Measurements from ENCODE around the gene RPS6KA2. TPM values are rescaled to one million over a fixed set of nuclear protein-coding genes. Genes with fewer than 3 reads are reported as not detected.

RPS6KA2 gene
- total and polyA plus RNA-seq, 7 experiments from 2014 or later = 4.5 to 17.1 (median 6.6) TPM

- H3K9me3 ChIP-seq (ENCODE audit: control insufficient read depth in 2 of 3, low read length in 3 of 3) = no peaks in the 10 kb centered on the region
- H3K4me1 Mint-ChIP-seq = no peaks in the 10 kb centered on the region
- no peak overlapping the region for H3K27ac ChIP-seq (ENCODE audit: low read depth, low read length)
- H3K27me3 ChIP-seq (ENCODE audit: control insufficient read depth in 2 of 2, insufficient read depth in 2 of 2, low read length in 2 of 2) = no peaks in the 10 kb centered on the region
- no peak overlapping the region for H3K4me3 Mint-ChIP-seq
- H3K36me3 Mint-ChIP-seq = no peaks in the 10 kb centered on the region
- intact Hi-C loops (cut with micrococcal nuclease) = no loop called here
- H3K27me3 Mint-ChIP-seq = peaks cover 0 to 4% (median 0%) of the 10 kb centered on the region in 5 donors
- no peaks in the 10 kb centered on the region for H3K9me3 Mint-ChIP-seq
- CTCF ChIA-PET = no interaction called here
- H3K27ac Mint-ChIP-seq = no peak overlapping the region
- DNase-seq (no peak), ATAC-seq (no peak)
- no peaks in the 10 kb centered on the region for H3K36me3 ChIP-seq (ENCODE audit: control insufficient read depth in 2 of 3, insufficient read depth in 3 of 3, low read length in 3 of 3)
- no peaks in the 10 kb centered on the region for H3K4me1 ChIP-seq (ENCODE audit: control insufficient read depth in 2 of 2, insufficient read depth in 2 of 2, low read length in 2 of 2)
- POLR2A ChIA-PET = no interaction called here
- H3K4me3 ChIP-seq (ENCODE audit: low read length) = no peak overlapping the region
Observed at GRCh38 chr6:166650824-166651807, 24.1 kb upstream of the RPS6KA2 start.

- POLR2A ChIA-PET = no interaction called here
Observed at GRCh38 chr6:166650047-166650446, 23.0 kb upstream of the RPS6KA2 start.

GRCh38 chr6:166648846-166649245, 21.8 kb upstream of the RPS6KA2 start:
- ChIA-PET CTCF (no interaction called here), POLR2A (no interaction called here)
- H3K9me3 Mint-ChIP-seq = peaks cover 0 to 8% (median 2%) of the 10 kb centered on the region in 11 donors
- H3K4me3 Mint-ChIP-seq = no peak overlapping the region
- H3K4me1 Mint-ChIP-seq = no peaks in the 10 kb centered on the region
- peaks cover 0 to 5% (median 0%) of the 10 kb centered on the region in 5 donors for H3K27me3 Mint-ChIP-seq
- no peak overlapping the region for H3K4me3 ChIP-seq (ENCODE audit: low read length)
- H3K36me3 Mint-ChIP-seq = no peaks in the 10 kb centered on the region
- no peak overlapping the region for H3K27ac ChIP-seq (ENCODE audit: low read depth, low read length)
- H3K4me1 ChIP-seq (ENCODE audit: control insufficient read depth in 2 of 2, insufficient read depth in 2 of 2, low read length in 2 of 2) = no peaks in the 10 kb centered on the region
- no peaks in the 10 kb centered on the region for H3K36me3 ChIP-seq (ENCODE audit: control insufficient read depth in 2 of 3, insufficient read depth in 3 of 3, low read length in 3 of 3)
- intact Hi-C loops (cut with micrococcal nuclease) = no loop called here
- ATAC-seq (no peak), DNase-seq (no peak)
- H3K9me3 ChIP-seq (ENCODE audit: control insufficient read depth in 2 of 3, low read length in 3 of 3) = peaks cover 0 to 1% (median 0%) of the 10 kb centered on the region in 3 experiments
- H3K27ac Mint-ChIP-seq = no peak overlapping the region
- H3K27me3 ChIP-seq (ENCODE audit: control insufficient read depth in 2 of 2, insufficient read depth in 2 of 2, low read length in 2 of 2) = no peaks in the 10 kb centered on the region

More at GRCh38 chr6:166650047-166650446, 23.0 kb upstream of the RPS6KA2 start:
- CTCF ChIA-PET = interaction anchor here (0.7 kb wide), 1 partner anchor 180 kb away, joined by 3 read pairs; no protein-coding TSS in a partner anchor
- H3K27ac Mint-ChIP-seq = no peak overlapping the region
- intact Hi-C loops (cut with micrococcal nuclease) = no loop called here
- peaks cover 0 to 4% (median 0%) of the 10 kb centered on the region in 5 donors for H3K27me3 Mint-ChIP-seq
- DNase-seq (no peak), ATAC-seq (no peak)
- H3K4me1 Mint-ChIP-seq = no peaks in the 10 kb centered on the region
- H3K27me3 ChIP-seq (ENCODE audit: control insufficient read depth in 2 of 2, insufficient read depth in 2 of 2, low read length in 2 of 2) = no peaks in the 10 kb centered on the region
- H3K4me1 ChIP-seq (ENCODE audit: control insufficient read depth in 2 of 2, insufficient read depth in 2 of 2, low read length in 2 of 2) = no peaks in the 10 kb centered on the region
- H3K27ac ChIP-seq (ENCODE audit: low read depth, low read length) = no peak overlapping the region
- H3K9me3 Mint-ChIP-seq = peaks cover 0 to 3% (median 0%) of the 10 kb centered on the region in 11 donors
- no peaks in the 10 kb centered on the region for H3K9me3 ChIP-seq (ENCODE audit: control insufficient read depth in 2 of 3, low read length in 3 of 3)
- no peak overlapping the region for H3K4me3 Mint-ChIP-seq
- no peaks in the 10 kb centered on the region for H3K36me3 Mint-ChIP-seq
- no peak overlapping the region for H3K4me3 ChIP-seq (ENCODE audit: low read length)
- no peaks in the 10 kb centered on the region for H3K36me3 ChIP-seq (ENCODE audit: control insufficient read depth in 2 of 3, insufficient read depth in 3 of 3, low read length in 3 of 3)

GRCh38 chr6:166647896-166648295, 20.8 kb upstream of the RPS6KA2 start:
- CTCF ChIA-PET = no interaction called here
- Mint-ChIP-seq H3K27ac (no peak overlapping the region), H3K4me1 (no peaks in the 10 kb centered on the region), H3K36me3 (no peaks in the 10 kb centered on the region), H3K9me3 (peaks cover 0 to 17% (median 6%) of the 10 kb centered on the region in 11 donors), H3K4me3 (no peak overlapping the region), H3K27me3 (peaks cover 0 to 9% (median 0%) of the 10 kb centered on the region in 5 donors)
- no peaks in the 10 kb centered on the region for H3K27me3 ChIP-seq (ENCODE audit: control insufficient read depth in 2 of 2, insufficient read depth in 2 of 2, low read length in 2 of 2)
- no peaks in the 10 kb centered on the region for H3K36me3 ChIP-seq (ENCODE audit: control insufficient read depth in 2 of 3, insufficient read depth in 3 of 3, low read length in 3 of 3)
- no peak overlapping the region for H3K4me3 ChIP-seq (ENCODE audit: low read length)
- POLR2A ChIA-PET = no interaction called here
- no peaks in the 10 kb centered on the region for H3K4me1 ChIP-seq (ENCODE audit: control insufficient read depth in 2 of 2, insufficient read depth in 2 of 2, low read length in 2 of 2)
- intact Hi-C loops (cut with micrococcal nuclease) = no loop called here
- DNase-seq = no peak
- peaks cover 0 to 5% (median 0%) of the 10 kb centered on the region in 3 experiments for H3K9me3 ChIP-seq (ENCODE audit: control insufficient read depth in 2 of 3, low read length in 3 of 3)
- no peak for ATAC-seq
- no peak overlapping the region for H3K27ac ChIP-seq (ENCODE audit: low read depth, low read length)

- Mint-ChIP-seq H3K4me3 (no peak overlapping the region), H3K27ac (no peak overlapping the region), H3K9me3 (peaks cover 0 to 27% (median 6%) of the 10 kb centered on the region in 11 donors), H3K27me3 (peaks cover 0 to 14% (median 1%) of the 10 kb centered on the region in 5 donors), H3K36me3 (peaks cover 0 to 3% (median 0%) of the 10 kb centered on the region in 5 donors), H3K4me1 (no peaks in the 10 kb centered on the region)
- Histone ChIP-seq H3K9me3 (ENCODE audit: control insufficient read depth in 2 of 3, low read length in 3 of 3) (peaks cover 0 to 5% (median 0%) of the 10 kb centered on the region in 3 experiments), H3K4me1 (ENCODE audit: control insufficient read depth in 2 of 2, insufficient read depth in 2 of 2, low read length in 2 of 2) (no peaks in the 10 kb centered on the region), H3K4me3 (ENCODE audit: low read length) (no peak overlapping the region), H3K27me3 (ENCODE audit: control insufficient read depth in 2 of 2, insufficient read depth in 2 of 2, low read length in 2 of 2) (no peaks in the 10 kb centered on the region), H3K27ac (ENCODE audit: low read depth, low read length) (no peak overlapping the region), H3K36me3 (ENCODE audit: control insufficient read depth in 2 of 3, insufficient read depth in 3 of 3, low read length in 3 of 3) (no peaks in the 10 kb centered on the region)
- CTCF ChIA-PET = no interaction called here
- DNase-seq (no peak), ATAC-seq (no peak)
- POLR2A ChIA-PET = no interaction called here
- intact Hi-C loops (cut with micrococcal nuclease) = no loop called here
Observed at GRCh38 chr6:166646716-166647115, 19.7 kb upstream of the RPS6KA2 start.

GRCh38 chr6:166645896-166646295, 18.8 kb upstream of the RPS6KA2 start:
- Mint-ChIP-seq H3K4me3 (no peak overlapping the region), H3K27me3 (peaks cover under 1 to 17% (median 5%) of the 10 kb centered on the region in 5 donors), H3K9me3 (peaks cover 0 to 31% (median 8%) of the 10 kb centered on the region in 11 donors), H3K36me3 (peaks cover 0 to 6% (median 0%) of the 10 kb centered on the region in 5 donors), H3K4me1 (peaks cover 0 to 1% (median 0%) of the 10 kb centered on the region in 7 donors), H3K27ac (no peak overlapping the region)
- ChIA-PET POLR2A (no interaction called here), CTCF (no interaction called here)
- H3K27ac ChIP-seq (ENCODE audit: low read depth, low read length) = no peak overlapping the region
- peaks cover 0 to 5% (median 0%) of the 10 kb centered on the region in 3 experiments for H3K9me3 ChIP-seq (ENCODE audit: control insufficient read depth in 2 of 3, low read length in 3 of 3)
- ATAC-seq = no peak
- H3K36me3 ChIP-seq (ENCODE audit: control insufficient read depth in 2 of 3, insufficient read depth in 3 of 3, low read length in 3 of 3) = no peaks in the 10 kb centered on the region
- no peak for DNase-seq
- H3K27me3 ChIP-seq (ENCODE audit: control insufficient read depth in 2 of 2, insufficient read depth in 2 of 2, low read length in 2 of 2) = no peaks in the 10 kb centered on the region
- H3K4me1 ChIP-seq (ENCODE audit: control insufficient read depth in 2 of 2, insufficient read depth in 2 of 2, low read length in 2 of 2) = no peaks in the 10 kb centered on the region
- H3K4me3 ChIP-seq (ENCODE audit: low read length) = no peak overlapping the region
- intact Hi-C loops (cut with micrococcal nuclease) = no loop called here
